ENCODE results near the gene GPR137B. TPM values are rescaled to one million over a fixed set of nuclear protein-coding genes. Genes with fewer than 3 reads are reported as not detected.

GPR137B gene
- total and polyA plus RNA-seq, 9 of the 15 experiments (the other 6 are each of a cell fraction or from before 2014, with no cell fraction given): 0.04 to 1.0 (median 0.62) TPM

DNA sequence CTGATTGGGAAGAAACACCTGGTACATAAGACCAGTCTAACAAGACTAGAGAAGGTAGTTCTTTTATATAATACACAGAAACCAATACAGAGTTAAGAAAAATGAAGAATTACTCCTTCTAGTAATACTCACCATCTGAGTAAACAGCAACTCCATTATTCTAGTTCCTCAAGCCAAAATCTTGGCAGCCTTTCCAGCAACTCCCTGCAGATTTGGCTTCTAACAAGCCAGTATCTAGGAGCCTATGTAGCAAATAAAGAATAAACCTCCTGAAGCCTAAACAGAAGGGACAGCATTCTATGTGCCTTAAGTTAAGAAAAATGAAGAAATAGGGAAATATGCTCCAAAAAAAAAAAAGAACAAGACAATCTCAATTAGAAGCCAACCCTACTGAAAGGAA lies 114.9 kb downstream of the GPR137B start (continued):
- no peak for TF ChIP-seq SMAD1 (IDR thresholded peaks at IDR 0.05; ENCODE audit: low read depth, low read length, partially characterized antibody)

DNA sequence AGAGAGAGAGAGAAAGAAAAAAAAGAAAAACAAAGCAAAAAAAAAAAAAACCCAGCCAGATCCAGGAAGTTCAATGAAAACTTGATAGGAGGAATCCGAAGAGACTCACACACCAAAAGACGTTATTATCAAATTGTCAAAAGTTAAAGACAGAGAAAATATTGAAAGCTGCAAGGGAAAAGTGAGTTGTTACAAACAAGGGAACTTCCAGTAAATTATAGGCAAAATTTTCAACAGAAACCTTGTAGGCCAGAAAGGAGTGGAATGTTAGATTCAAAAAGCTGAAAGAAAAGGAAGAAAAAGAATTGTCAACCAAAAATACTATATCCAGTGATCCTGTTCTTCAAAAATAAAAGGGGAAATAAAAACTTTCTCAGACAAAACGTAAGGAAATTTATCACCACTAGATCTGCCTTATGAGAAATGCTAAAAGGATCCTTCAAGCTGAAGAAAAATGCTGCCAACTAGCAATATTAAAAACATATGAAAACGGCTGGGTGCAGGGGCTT lies 115.8 kb downstream of the GPR137B start:
- no peaks in the 10 kb centered on the region for H3K79me2 ChIP-seq (ENCODE audit: control insufficient read depth, insufficient read depth, low read length)
- no peak overlapping the region for H3K9ac ChIP-seq (ENCODE audit: insufficient read depth in 1 of 2, low read depth in 2 of 2, low read length in 2 of 2)
- ChIA-PET CTCF (ENCODE audit: low intra/inter-chr PET ratio) (no interaction called here), POLR2A (interaction anchor here (0.6 to 0.8 kb wide), 2 partner anchors 12 to 733 kb away, joined by 4 read pairs; no protein-coding TSS in a partner anchor)
- peaks cover 3% of the 10 kb centered on the region; the same call in 1 of the 2 replicates for H3K9me3 ChIP-seq (replicated peaks; ENCODE audit: control insufficient read depth, insufficient read depth, low read depth, low read length)
- TF ChIP-seq, protein P1, sequence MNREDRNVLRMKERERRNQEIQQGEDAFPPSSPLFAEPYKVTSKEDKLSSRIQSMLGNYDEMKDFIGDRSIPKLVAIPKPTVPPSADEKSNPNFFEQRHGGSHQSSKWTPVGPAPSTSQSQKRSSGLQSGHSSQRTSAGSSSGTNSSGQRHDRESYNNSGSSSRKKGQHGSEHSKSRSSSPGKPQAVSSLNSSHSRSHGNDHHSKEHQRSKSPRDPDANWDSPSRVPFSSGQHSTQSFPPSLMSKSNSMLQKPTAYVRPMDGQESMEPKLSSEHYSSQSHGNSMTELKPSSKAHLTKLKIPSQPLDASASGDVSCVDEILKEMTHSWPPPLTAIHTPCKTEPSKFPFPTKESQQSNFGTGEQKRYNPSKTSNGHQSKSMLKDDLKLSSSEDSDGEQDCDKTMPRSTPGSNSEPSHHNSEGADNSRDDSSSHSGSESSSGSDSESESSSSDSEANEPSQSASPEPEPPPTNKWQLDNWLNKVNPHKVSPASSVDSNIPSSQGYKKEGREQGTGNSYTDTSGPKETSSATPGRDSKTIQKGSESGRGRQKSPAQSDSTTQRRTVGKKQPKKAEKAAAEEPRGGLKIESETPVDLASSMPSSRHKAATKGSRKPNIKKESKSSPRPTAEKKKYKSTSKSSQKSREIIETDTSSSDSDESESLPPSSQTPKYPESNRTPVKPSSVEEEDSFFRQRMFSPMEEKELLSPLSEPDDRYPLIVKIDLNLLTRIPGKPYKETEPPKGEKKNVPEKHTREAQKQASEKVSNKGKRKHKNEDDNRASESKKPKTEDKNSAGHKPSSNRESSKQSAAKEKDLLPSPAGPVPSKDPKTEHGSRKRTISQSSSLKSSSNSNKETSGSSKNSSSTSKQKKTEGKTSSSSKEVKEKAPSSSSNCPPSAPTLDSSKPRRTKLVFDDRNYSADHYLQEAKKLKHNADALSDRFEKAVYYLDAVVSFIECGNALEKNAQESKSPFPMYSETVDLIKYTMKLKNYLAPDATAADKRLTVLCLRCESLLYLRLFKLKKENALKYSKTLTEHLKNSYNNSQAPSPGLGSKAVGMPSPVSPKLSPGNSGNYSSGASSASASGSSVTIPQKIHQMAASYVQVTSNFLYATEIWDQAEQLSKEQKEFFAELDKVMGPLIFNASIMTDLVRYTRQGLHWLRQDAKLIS (CRISPR knock-in tag; IDR thresholded peaks at IDR 0.05): no peak
- TF ChIP-seq, protein P2, sequence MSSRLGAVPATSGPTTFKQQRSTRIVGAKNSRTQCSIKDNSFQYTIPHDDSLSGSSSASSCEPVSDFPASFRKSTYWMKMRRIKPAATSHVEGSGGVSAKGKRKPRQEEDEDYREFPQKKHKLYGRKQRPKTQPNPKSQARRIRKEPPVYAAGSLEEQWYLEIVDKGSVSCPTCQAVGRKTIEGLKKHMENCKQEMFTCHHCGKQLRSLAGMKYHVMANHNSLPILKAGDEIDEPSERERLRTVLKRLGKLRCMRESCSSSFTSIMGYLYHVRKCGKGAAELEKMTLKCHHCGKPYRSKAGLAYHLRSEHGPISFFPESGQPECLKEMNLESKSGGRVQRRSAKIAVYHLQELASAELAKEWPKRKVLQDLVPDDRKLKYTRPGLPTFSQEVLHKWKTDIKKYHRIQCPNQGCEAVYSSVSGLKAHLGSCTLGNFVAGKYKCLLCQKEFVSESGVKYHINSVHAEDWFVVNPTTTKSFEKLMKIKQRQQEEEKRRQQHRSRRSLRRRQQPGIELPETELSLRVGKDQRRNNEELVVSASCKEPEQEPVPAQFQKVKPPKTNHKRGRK (tag; IDR thresholded peaks at IDR 0.05): peak; percentile 53; the same call in 1 of the 2 replicates
- TF ChIP-seq ILK (tag; IDR thresholded peaks at IDR 0.05; ENCODE audit: borderline replicate concordance, low read depth) (no peak), NCOA4 (IDR thresholded peaks at IDR 0.05; ENCODE audit: partially characterized antibody) (no peak)
- TF ChIP-seq, protein P3, sequence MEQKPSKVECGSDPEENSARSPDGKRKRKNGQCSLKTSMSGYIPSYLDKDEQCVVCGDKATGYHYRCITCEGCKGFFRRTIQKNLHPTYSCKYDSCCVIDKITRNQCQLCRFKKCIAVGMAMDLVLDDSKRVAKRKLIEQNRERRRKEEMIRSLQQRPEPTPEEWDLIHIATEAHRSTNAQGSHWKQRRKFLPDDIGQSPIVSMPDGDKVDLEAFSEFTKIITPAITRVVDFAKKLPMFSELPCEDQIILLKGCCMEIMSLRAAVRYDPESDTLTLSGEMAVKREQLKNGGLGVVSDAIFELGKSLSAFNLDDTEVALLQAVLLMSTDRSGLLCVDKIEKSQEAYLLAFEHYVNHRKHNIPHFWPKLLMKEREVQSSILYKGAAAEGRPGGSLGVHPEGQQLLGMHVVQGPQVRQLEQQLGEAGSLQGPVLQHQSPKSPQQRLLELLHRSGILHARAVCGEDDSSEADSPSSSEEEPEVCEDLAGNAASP (IDR thresholded peaks at IDR 0.05): no peak
- H3K27me3 ChIP-seq (ENCODE audit: control insufficient read depth in 2 of 2, insufficient read depth in 2 of 2, low read length in 2 of 2): no peaks in the 10 kb centered on the region
- no TSS peak for BruUV-seq (replicated peaks)
- no peaks in the 10 kb centered on the region for H3K36me3 ChIP-seq (ENCODE audit: control insufficient read depth, insufficient read depth, low read length)
- 28% methylated on average over 4 of the region's 4 CpGs for WGBS (ENCODE audit: insufficient coverage, low coverage, missing lambda C conversion rate)
- H3K9me1 ChIP-seq (ENCODE audit: control insufficient read depth, insufficient read depth, low read length): no peaks in the 10 kb centered on the region
- H3K4me2 ChIP-seq (ENCODE audit: insufficient read depth, low read length): no peak overlapping the region
- H3K4me3 ChIP-seq: no peak overlapping the region
- peaks cover 0 to 12% of the 10 kb centered on the region in 2 experiments; a peak in 3 of 5 replicates for H3K4me1 ChIP-seq (replicated peaks in 1 of 2; ENCODE audit: control insufficient read depth in 2 of 2, insufficient read depth in 2 of 2, low read length in 2 of 2)
- no peak for DNase-seq (ENCODE audit: extremely low read depth in 1 of 4, low spot score in 3 of 4)
- H3K27ac ChIP-seq (ENCODE audit: extremely low read depth, low read depth, low read length): no peak overlapping the region
- intact Hi-C loops (cut with micrococcal nuclease): no loop called here
- FAIRE-seq: no peak
- H2AFZ ChIP-seq (ENCODE audit: low read depth, low read length): no peak overlapping the region
- no peak for ATAC-seq
- in situ Hi-C loops (cut with MboI): no loop called here
- H4K20me1 ChIP-seq (replicated peaks; ENCODE audit: control insufficient read depth, insufficient read depth, low read length): no peaks in the 10 kb centered on the region

Measured in K562 (cell line).